H1 (cell line): ENCODE results near the gene SPTB. TPM values are rescaled to one million over a fixed set of nuclear protein-coding genes. Genes with fewer than 3 reads are reported as not detected.

ENCODE experiments used
- CTCF ChIA-PET: fragments of 300-600 bp; sonication (Branson Sonifier 250); formaldehyde crosslinking; loops from one replicate; lab custom pipeline; 2021; ENCODE audit not compliant: partially characterized antibody; lab: Charles Lee
- POLR2A ChIA-PET: fragments of 300-600 bp; sonication (Branson Sonifier 250); formaldehyde crosslinking; loops from one replicate; lab custom pipeline; 2021; ENCODE audit warnings: inconsistent platforms; ENCODE audit not compliant: partially characterized antibody; lab: Charles Lee
- DNase-seq, 2 experiments: peaks; one replicate each; pipeline versions ENCODE4 v3.0.0 to v3.0.0-alpha.2; 2010 to 2022; ENCODE audit warnings: low spot score in 2 of 2, low read depth in 1 of 2, mixed read lengths in 1 of 2
- FAIRE-seq: peaks from 2 replicates; lab custom pipeline; 2011; peaks lifted over from hg19 to GRCh38; lab: Jason Lieb, UNC
- H2AFZ ChIP-seq: 2 replicates; pipeline ENCODE4 v1.8.1; 2012; ENCODE audit warnings: low read length, inconsistent platforms
- H2AK5ac ChIP-seq: 2 replicates; pipeline ENCODE4 v1.6.1; 2013; ENCODE audit warnings: low read depth, low read length
- H2BK120ac ChIP-seq: replicated peaks from 2 replicates; pipeline ENCODE3; 2013; ENCODE audit warnings: low read depth, low read length, inconsistent platforms
- H2BK12ac ChIP-seq: 2 replicates; pipeline ENCODE4 v1.6.1; 2013; ENCODE audit warnings: low read depth, low read length
- H2BK15ac ChIP-seq: 2 replicates; pipeline ENCODE4 v1.6.1; 2013; ENCODE audit warnings: low read length
- H2BK20ac ChIP-seq: 2 replicates; pipeline ENCODE4 v1.6.1; 2013; ENCODE audit warnings: low read length
- H2BK5ac ChIP-seq: 2 replicates; pipeline ENCODE4 v1.6.1; 2013; ENCODE audit warnings: low read depth, low read length
- H3K14ac ChIP-seq: 2 replicates; pipeline ENCODE4 v1.6.1; 2013; ENCODE audit warnings: inconsistent platforms; ENCODE audit not compliant: insufficient read length
- H3K18ac ChIP-seq: 2 replicates; pipeline ENCODE4 v1.6.1; 2013; ENCODE audit warnings: low read length; ENCODE audit errors: extremely low read depth
- H3K23ac ChIP-seq: 2 replicates; pipeline ENCODE4 v1.6.1; 2013; ENCODE audit warnings: inconsistent platforms; ENCODE audit not compliant: insufficient read length
- H3K23me2 ChIP-seq: 2 replicates; pipeline ENCODE4 v1.6.1; 2013; ENCODE audit warnings: low read depth, low read length
- H3K27ac ChIP-seq: 2 replicates; pipeline ENCODE4 v1.6.1; 2011; ENCODE audit warnings: low read depth, low read length, inconsistent platforms
- H3K27me3 ChIP-seq, 4 experiments: replicated peaks in 1 of 4; 1 replicate in 1 of 4; 2 replicates in 3 of 4; pipeline versions ENCODE4 v1.6.1 to v1.8.1; 2011 to 2013; ENCODE audit warnings: low read length in 3 of 4, mild to moderate bottlenecking in 3 of 4, inconsistent platforms in 2 of 4, mixed read lengths in 2 of 4, moderate library complexity in 1 of 4; ENCODE audit not compliant: control insufficient read depth in 3 of 4, insufficient read depth in 3 of 4; ENCODE audit errors: extremely low read depth in 1 of 4
- H3K36me3 ChIP-seq, 4 experiments: 2 replicates each; pipeline versions ENCODE4 v1.6.1 to v1.8.1; 2011 to 2013; ENCODE audit warnings: mild to moderate bottlenecking in 4 of 4, low read length in 3 of 4, moderate library complexity in 2 of 4, control low read depth in 1 of 4, inconsistent platforms in 1 of 4; ENCODE audit not compliant: insufficient read depth in 4 of 4, control insufficient read depth in 2 of 4
- H3K4ac ChIP-seq: replicated peaks from 2 replicates; pipeline ENCODE3; 2013; ENCODE audit warnings: low read length, low read depth, mixed read lengths, inconsistent platforms; ENCODE audit not compliant: insufficient read length
- H3K4me1 ChIP-seq, 4 experiments: replicated peaks in 1 of 4; 1 replicate in 1 of 4; 2 replicates in 3 of 4; pipeline versions ENCODE4 v1.6.1 to v1.8.1; 2011 to 2013; ENCODE audit warnings: low read length in 3 of 4, inconsistent platforms in 2 of 4, mixed read lengths in 1 of 4; ENCODE audit not compliant: insufficient read depth in 4 of 4, control insufficient read depth in 3 of 4
- H3K4me2 ChIP-seq, 2 experiments: 2 replicates each; pipeline versions ENCODE4 v1.6.1 to v1.8.1; 2011 to 2013; ENCODE audit warnings: low read depth in 2 of 2, low read length in 2 of 2, control low read depth in 1 of 2, inconsistent platforms in 1 of 2, mild to moderate bottlenecking in 1 of 2; ENCODE audit not compliant: insufficient read depth in 1 of 2
- H3K4me3 ChIP-seq, 4 experiments: fragments of 200-600, 300-600 bp in 1 of 4; sonication (generic), shearing (Covaris generic), sonication (Bioruptor Twin) in 1 of 4; 2 replicates each; pipeline versions ENCODE4 v1.5.1 to v1.8.1; 2011 to 2016; ENCODE audit warnings: low read length in 4 of 4, low read depth in 3 of 4, control low read depth in 2 of 4, inconsistent platforms in 2 of 4, mild to moderate bottlenecking in 2 of 4, mixed read lengths in 1 of 4, moderate library complexity in 1 of 4; ENCODE audit not compliant: insufficient read depth in 2 of 4; ENCODE audit errors: extremely low read depth in 1 of 4
- H3K56ac ChIP-seq: replicated peaks from 2 replicates; pipeline ENCODE3; 2013; ENCODE audit warnings: low read depth, mild to moderate bottlenecking, mixed read lengths, low read length, inconsistent platforms; ENCODE audit not compliant: insufficient read length
- H3K79me1 ChIP-seq: 2 replicates; pipeline ENCODE4 v1.6.1; 2013; ENCODE audit warnings: low read depth, low read length, control low read depth
- H3K79me2 ChIP-seq, 2 experiments: 2 replicates each; pipeline versions ENCODE4 v1.6.1 to v1.8.1; 2012 to 2013; ENCODE audit warnings: low read length in 2 of 2, mild to moderate bottlenecking in 2 of 2, inconsistent platforms in 1 of 2; ENCODE audit not compliant: insufficient read depth in 2 of 2, control insufficient read depth in 1 of 2
- H3K9ac ChIP-seq, 4 experiments: replicated peaks in 1 of 4; 1 replicate in 1 of 4; 2 replicates in 3 of 4; pipeline versions ENCODE4 v1.6.1 to v1.8.1; 2011 to 2013; ENCODE audit warnings: low read depth in 3 of 4, low read length in 3 of 4, control low read depth in 2 of 4, mild to moderate bottlenecking in 2 of 4, moderate library complexity in 2 of 4, inconsistent platforms in 1 of 4; ENCODE audit errors: extremely low read depth in 1 of 4
- H3K9me3 ChIP-seq, 2 experiments: 2 replicates each; pipeline versions ENCODE4 v1.6.1 to v1.8.1; 2012 to 2013; ENCODE audit warnings: mild to moderate bottlenecking in 2 of 2, moderate library complexity in 2 of 2, control low read depth in 1 of 2, inconsistent platforms in 1 of 2, low read depth in 1 of 2, low read length in 1 of 2, mixed read lengths in 1 of 2; ENCODE audit not compliant: insufficient read depth in 2 of 2
- H4K20me1 ChIP-seq, 2 experiments: replicated peaks in 1 of 2; 2 replicates each; pipeline versions ENCODE3 to v1.8.1; 2011 to 2013; ENCODE audit warnings: inconsistent platforms in 2 of 2, low read length in 2 of 2, mild to moderate bottlenecking in 1 of 2; ENCODE audit not compliant: insufficient read depth in 2 of 2, control insufficient read depth in 1 of 2
- H4K5ac ChIP-seq: 2 replicates; pipeline ENCODE4 v1.6.1; 2013; ENCODE audit warnings: low read length, low read depth, mixed read lengths, inconsistent platforms; ENCODE audit not compliant: insufficient read length
- H4K8ac ChIP-seq: 2 replicates; pipeline ENCODE4 v1.8.0; 2013; ENCODE audit warnings: mild to moderate bottlenecking, moderate library complexity, low read length, inconsistent platforms; ENCODE audit not compliant: insufficient read depth; ENCODE audit errors: extremely low read depth
- H4K91ac ChIP-seq: replicated peaks from 2 replicates; pipeline ENCODE3; 2013; ENCODE audit warnings: low read length, mixed read lengths, inconsistent platforms; ENCODE audit not compliant: insufficient read length
- CTBP2 ChIP-seq: IDR thresholded peaks from 2 replicates; pipeline ENCODE4 v1.7.0; 2011; ENCODE audit warnings: borderline replicate concordance, mild to moderate bottlenecking, moderate library complexity, mixed read lengths, low read length; ENCODE audit not compliant: insufficient read depth, insufficient read length
- KDM5A ChIP-seq: fragments of 200-600 bp; IDR thresholded peaks from 2 replicates; pipeline ENCODE4 v1.7.1; 2012; ENCODE audit warnings: mild to moderate bottlenecking, low read length, inconsistent platforms, mixed read lengths
- NRF1 ChIP-seq: IDR thresholded peaks from 2 replicates; pipeline ENCODE4 v1.6.1; 2011; ENCODE audit warnings: mild to moderate bottlenecking, low read depth, low read length, improper control_type of control experiment
- WGBS, 2 experiments: shearing (Covaris generic) in 1 of 2; methylation state at CpG; one replicate each; pipeline versions ENCODE4 v1.1.6 to v1.1.7; 2013 to 2015; ENCODE audit warnings: low lambda C conversion rate in 2 of 2, mixed read lengths in 2 of 2, inconsistent platforms in 1 of 2, low coverage in 1 of 2, missing lambda C conversion rate in 1 of 2; ENCODE audit not compliant: insufficient replicate concordance in 2 of 2, insufficient coverage in 1 of 2, insufficient read length in 1 of 2; ENCODE audit errors: extremely low coverage in 1 of 2, missing lambda C conversion rate in 1 of 2; 5-methylcytosine and 5-hydroxymethylcytosine counted together
- polyA plus RNA-seq, 7 experiments: library from polyadenylated mRNA; depleted of rRNA in 3 of 7; stranded (reverse) in 5 of 7; unstranded in 2 of 7; fragments of >200 nt in 5 of 7; fragments of 200-250 nt in 2 of 7; gene quantifications; 1 replicate in 5 of 7; 2 replicates in 1 of 7; 4 replicates in 1 of 7; pipeline versions ENCODE4 v1.2.1 to v1.2.3, GENCODE V29; 2011 to 2013; ENCODE audit warnings: missing spikeins in 2 of 7, mixed read lengths in 2 of 7
- total RNA-seq: library from RNA; stranded (reverse); fragmentation: NEBNext Ultra II Directional; extraction: Animal tissue kit (Norgen Biotek cat#: 25700); gene quantifications from 2 replicates; pipeline ENCODE4 v1.2.1, GENCODE V29; 2021
- TF ChIP-seq, protein P1 (sequence below): IDR thresholded peaks from 2 replicates; pipeline ENCODE4 v1.6.1; 2012; ENCODE audit warnings: inconsistent platforms
- TF ChIP-seq, protein P2 (sequence below): IDR thresholded peaks from 2 replicates; pipeline ENCODE4 v1.6.1; 2012; ENCODE audit warnings: inconsistent platforms

SPTB gene
- total and polyA plus RNA-seq, 2 of the 8 experiments (the other 6 are each of a cell fraction or from before 2014, with no cell fraction given) = 0.30 to 2.4 TPM

DNA sequence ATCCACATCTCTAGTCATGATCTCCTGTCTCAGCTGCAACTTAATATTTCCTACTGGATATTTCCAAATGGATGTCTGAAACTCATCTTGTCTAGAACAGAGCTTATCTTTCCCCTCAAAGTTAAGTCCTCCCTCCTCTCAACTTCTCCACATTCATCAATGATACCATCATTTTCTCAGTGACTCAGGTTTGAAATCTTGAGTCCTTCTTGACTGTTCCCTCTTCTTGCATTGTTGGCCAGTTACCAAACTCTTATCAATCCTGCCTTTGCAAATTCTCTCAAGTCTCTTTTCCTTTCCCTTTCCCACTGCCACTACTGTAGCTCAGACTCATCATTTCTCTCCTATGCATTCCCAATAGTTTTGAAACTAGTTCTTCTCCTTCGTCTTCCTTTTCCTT, 20.3 kb upstream of the SPTB start:
- Histone ChIP-seq H3K4me1 (no peaks in the 10 kb centered on the region), H3K27me3 (no peaks in the 10 kb centered on the region), H3K79me1 (no peaks in the 10 kb centered on the region), H3K18ac (no peak overlapping the region), H2BK120ac (no peak overlapping the region), H2AK5ac (no peak overlapping the region), H3K4me3 (no peak overlapping the region), H3K9me3 (no peaks in the 10 kb centered on the region), H2BK12ac (no peak overlapping the region), H3K27ac (no peak overlapping the region), H3K23me2 (peaks cover 3% of the 10 kb centered on the region; the same call in 1 of the 2 replicates), H2AFZ (no peak overlapping the region), H3K4me2 (no peak overlapping the region), H4K8ac (no peak overlapping the region), H2BK15ac (no peak overlapping the region), H4K20me1 (no peaks in the 10 kb centered on the region), H4K91ac (no peak overlapping the region), H3K14ac (no peak overlapping the region), H3K9ac (no peak overlapping the region), H2BK5ac (no peak overlapping the region), H3K36me3 (no peaks in the 10 kb centered on the region), H3K79me2 (no peaks in the 10 kb centered on the region), H3K56ac (no peak overlapping the region), H4K5ac (no peak overlapping the region), H3K23ac (no peak overlapping the region), H2BK20ac (no peak overlapping the region), H3K4ac (no peak overlapping the region)
- no peak for FAIRE-seq
- ChIA-PET CTCF (interaction anchor here (0.6 to 3.8 kb wide), 8 partner anchors 9 to 120 kb away, joined by 3 to 29 read pairs (median 9); no protein-coding TSS in a partner anchor), POLR2A (no interaction called here)
- 90% methylated on average over 1 of the region's 1 CpG; no CpG with 5 or more reads in 1 of the 2 experiments for WGBS, 2 experiments
- TF ChIP-seq, protein P1, sequence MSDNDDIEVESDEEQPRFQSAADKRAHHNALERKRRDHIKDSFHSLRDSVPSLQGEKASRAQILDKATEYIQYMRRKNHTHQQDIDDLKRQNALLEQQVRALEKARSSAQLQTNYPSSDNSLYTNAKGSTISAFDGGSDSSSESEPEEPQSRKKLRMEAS = no peak
- TF ChIP-seq KDM5A (no peak), NRF1 (no peak), CTBP2 (no peak)
- TF ChIP-seq, protein P2, sequence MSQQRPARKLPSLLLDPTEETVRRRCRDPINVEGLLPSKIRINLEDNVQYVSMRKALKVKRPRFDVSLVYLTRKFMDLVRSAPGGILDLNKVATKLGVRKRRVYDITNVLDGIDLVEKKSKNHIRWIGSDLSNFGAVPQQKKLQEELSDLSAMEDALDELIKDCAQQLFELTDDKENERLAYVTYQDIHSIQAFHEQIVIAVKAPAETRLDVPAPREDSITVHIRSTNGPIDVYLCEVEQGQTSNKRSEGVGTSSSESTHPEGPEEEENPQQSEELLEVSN = no peak
- DNase-seq = no peak
